SH-SY5Y (cell line): Measurements from ENCODE around the gene TRIP6.

Experiments
- GATA2 ChIP-seq: IDR thresholded peaks from 2 replicates; pipeline ENCODE4 v1.6.1; 2011; ENCODE audit warnings: mild to moderate bottlenecking, low read depth, low read length
- GATA3 ChIP-seq: IDR thresholded peaks from 2 replicates; pipeline ENCODE4 v1.6.1; 2011; ENCODE audit warnings: low read depth, mild to moderate bottlenecking, low read length, moderate library complexity

TRIP6 gene

GRCh38 chr7:100827330-100828226 is 39.6 kb upstream of the TRIP6 start, which contains the start of gene EPHB4:
Gene EPHB4 (minus strand): TSS chr7:100827523. CDS start chr7:100827030, 493 bp downstream.
- TF ChIP-seq GATA2 (no peak), GATA3 (no peak)

GRCh38 chr7:100829150-100829716 is 38.0 kb upstream of the TRIP6 start:
- TF ChIP-seq GATA3 (no peak), GATA2 (no peak)

- TF ChIP-seq GATA2: no peak
- TF ChIP-seq GATA3: no peak
Observed at GRCh38 chr7:100830396-100830795, 36.8 kb upstream of the TRIP6 start.

- TF ChIP-seq GATA2 (no peak), GATA3 (no peak)
Observed at GRCh38 chr7:100832281-100832633, 34.9 kb upstream of the TRIP6 start.

- TF ChIP-seq GATA3 (no peak), GATA2 (no peak)
Observed at GRCh38 chr7:100835903-100836811, 31.0 kb upstream of the TRIP6 start.

GRCh38 chr7:100836812-100837098 is 30.4 kb upstream of the TRIP6 start:
- TF ChIP-seq GATA2 (no peak), GATA3 (no peak)

- TF ChIP-seq GATA3 (no peak), GATA2 (no peak)
Observed at GRCh38 chr7:100837099-100837836, 29.9 kb upstream of the TRIP6 start.

GRCh38 chr7:100839361-100839760 is 27.8 kb upstream of the TRIP6 start:
- TF ChIP-seq GATA2: no peak
- TF ChIP-seq GATA3: no peak

GRCh38 chr7:100840470-100841100 is 26.6 kb upstream of the TRIP6 start:
- TF ChIP-seq GATA3 (no peak), GATA2 (no peak)

- TF ChIP-seq GATA2 (no peak), GATA3 (no peak)
Observed at GRCh38 chr7:100847360-100847759, 19.8 kb upstream of the TRIP6 start.

GRCh38 chr7:100852048-100852872 is 14.9 kb upstream of the TRIP6 start, which contains the start of gene SLC12A9:
Gene SLC12A9 (plus strand): TSS chr7:100852713. CDS start chr7:100854198, 1,485 bp downstream.
- TF ChIP-seq GATA3 (no peak), GATA2 (no peak)

- TF ChIP-seq GATA2 (no peak), GATA3 (no peak)
Observed at GRCh38 chr7:100854146-100854895, 12.9 kb upstream of the TRIP6 start.

- TF ChIP-seq GATA2 (no peak), GATA3 (no peak)
Observed at GRCh38 chr7:100855515-100855914, 11.7 kb upstream of the TRIP6 start.

GRCh38 chr7:100856871-100857282 is 10.3 kb upstream of the TRIP6 start:
- TF ChIP-seq GATA3: no peak
- no peak for TF ChIP-seq GATA2
